ENCODE measurements around the gene PLCG2.

PLCG2 gene

DNA sequence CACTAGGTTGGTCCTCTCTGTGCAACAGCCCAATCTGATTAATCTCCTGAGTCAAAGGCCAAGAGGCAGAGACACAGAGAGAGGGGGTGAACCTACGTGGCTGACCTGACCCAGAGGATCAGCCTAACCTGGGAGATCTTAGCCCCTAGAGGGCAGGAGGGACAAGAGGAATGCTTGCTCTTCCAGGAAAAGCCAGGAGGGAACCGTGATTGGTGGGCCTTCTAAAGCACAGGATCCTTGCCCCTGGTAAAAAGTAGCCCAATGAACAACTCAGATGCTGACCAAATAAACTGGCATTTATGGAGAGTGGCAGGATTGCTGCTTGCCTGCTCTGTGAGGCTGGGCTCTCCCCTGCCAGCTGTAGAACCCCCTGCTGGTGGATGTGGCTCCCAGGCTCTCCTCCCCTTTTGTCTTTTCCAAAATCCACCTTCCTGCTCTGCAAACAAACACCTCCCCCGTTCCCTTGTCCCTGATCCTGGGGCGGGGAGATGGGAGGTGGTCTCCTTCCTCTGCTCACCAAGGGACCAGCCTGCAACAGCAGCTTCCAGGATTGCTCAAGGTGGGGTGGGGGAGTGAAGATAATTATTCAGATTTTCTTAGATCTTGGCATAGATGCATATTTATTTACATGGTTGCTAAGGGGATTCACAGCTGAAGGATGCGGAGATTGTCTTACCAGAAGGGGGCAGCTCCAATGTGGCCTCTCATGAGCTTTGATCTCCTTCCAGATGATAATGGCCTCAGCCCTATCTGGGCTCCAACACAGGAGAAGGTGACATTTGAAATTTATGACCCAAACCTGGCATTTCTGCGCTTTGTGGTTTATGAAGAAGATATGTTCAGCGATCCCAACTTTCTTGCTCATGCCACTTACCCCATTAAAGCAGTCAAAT is 160.3 kb downstream of the PLCG2 start:
- Histone ChIP-seq H2BK5ac (ENCODE audit: low read length) (no peak overlapping the region), H4K91ac (ENCODE audit: low read depth, low read length, poor library complexity) (no peak overlapping the region), H2BK120ac (ENCODE audit: low read depth, low read length) (no peak overlapping the region), H2AFZ (ENCODE audit: low read length) (no peak overlapping the region), H3K4me1 (ENCODE audit: control insufficient read depth in 2 of 2, insufficient read depth in 1 of 2, low read depth in 1 of 2, low read length in 2 of 2) (peaks cover 12 to 20% of the 10 kb centered on the region in 2 donors), H4K8ac (ENCODE audit: low read depth, low read length) (no peak overlapping the region), H3K23ac (ENCODE audit: low read depth, low read length, poor library complexity) (no peak overlapping the region), H3K4me2 (ENCODE audit: insufficient read depth, low read length, poor library complexity, severe bottlenecking) (no peak overlapping the region), H3K14ac (ENCODE audit: low read length) (no peak overlapping the region), H3K18ac (ENCODE audit: low read length) (no peak overlapping the region), H3K27ac (replicated peaks; ENCODE audit: low read length) (no peak overlapping the region), H3K27me3 (ENCODE audit: control insufficient read depth in 3 of 3, insufficient read depth in 3 of 3, low read depth in 1 of 3, low read length in 3 of 3) (peaks cover 0 to 7% (median 0%) of the 10 kb centered on the region in 3 experiments), H3K79me1 (ENCODE audit: low read depth, low read length) (no peaks in the 10 kb centered on the region), H3K9ac (ENCODE audit: low read depth, low read length, poor library complexity) (peak overlapping the region; percentile 1), H3K4me3 (ENCODE audit: low read length in 2 of 2) (no peak overlapping the region), H2AK5ac (ENCODE audit: low read depth, low read length) (no peak overlapping the region), H3K4ac (ENCODE audit: low read length) (no peak overlapping the region), H2BK12ac (ENCODE audit: low read length) (no peak overlapping the region), H3K36me3 (replicated peaks in 1 of 2; ENCODE audit: control insufficient read depth in 2 of 2, insufficient read depth in 2 of 2, low read length in 2 of 2) (no peaks in the 10 kb centered on the region), H2BK15ac (ENCODE audit: low read length) (no peak overlapping the region), H3K9me3 (replicated peaks in 1 of 2; ENCODE audit: control insufficient read depth in 2 of 2, insufficient read depth in 1 of 2, low read depth in 1 of 2, low read length in 2 of 2) (no peaks in the 10 kb centered on the region)
- DNase-seq (ENCODE audit: low spot score): no peak
- no CpG with 5 or more reads among the region's 7 CpGs for WGBS, 2 donors (ENCODE audit: extremely low coverage in 2 of 2, insufficient read length in 2 of 2, insufficient replicate concordance in 1 of 2)

GRCh38 chr16:81940781-81941560 is 161.9 kb downstream of the PLCG2 start:
- no peak overlapping the region for H3K4me2 ChIP-seq (ENCODE audit: insufficient read depth, low read length, poor library complexity, severe bottlenecking)
- no peak for DNase-seq (ENCODE audit: low spot score)
- no peak overlapping the region for H3K14ac ChIP-seq (ENCODE audit: low read length)
- no peak overlapping the region for H2BK12ac ChIP-seq (ENCODE audit: low read length)
- peaks cover 12 to 20% of the 10 kb centered on the region in 2 donors for H3K4me1 ChIP-seq (ENCODE audit: control insufficient read depth in 2 of 2, insufficient read depth in 1 of 2, low read depth in 1 of 2, low read length in 2 of 2)
- H2AFZ ChIP-seq (ENCODE audit: low read length): no peak overlapping the region
- no peaks in the 10 kb centered on the region for H3K36me3 ChIP-seq (replicated peaks in 1 of 2; ENCODE audit: control insufficient read depth in 2 of 2, insufficient read depth in 2 of 2, low read length in 2 of 2)
- H3K27me3 ChIP-seq (ENCODE audit: control insufficient read depth in 3 of 3, insufficient read depth in 3 of 3, low read depth in 1 of 3, low read length in 3 of 3): peaks cover 0 to 7% (median 0%) of the 10 kb centered on the region in 3 experiments
- no CpG with 5 or more reads among the region's 3 CpGs for WGBS, 2 donors (ENCODE audit: extremely low coverage in 2 of 2, insufficient read length in 2 of 2, insufficient replicate concordance in 1 of 2)
- H3K18ac ChIP-seq (ENCODE audit: low read length): no peak overlapping the region
- H2AK5ac ChIP-seq (ENCODE audit: low read depth, low read length): no peak overlapping the region
- no peak overlapping the region for H3K27ac ChIP-seq (replicated peaks; ENCODE audit: low read length)
- H3K9ac ChIP-seq (ENCODE audit: low read depth, low read length, poor library complexity): no peak overlapping the region
- H4K8ac ChIP-seq (ENCODE audit: low read depth, low read length): no peak overlapping the region
- H3K79me1 ChIP-seq (ENCODE audit: low read depth, low read length): no peaks in the 10 kb centered on the region
- H2BK5ac ChIP-seq (ENCODE audit: low read length): no peak overlapping the region
- no peak overlapping the region for H3K23ac ChIP-seq (ENCODE audit: low read depth, low read length, poor library complexity)
- H3K9me3 ChIP-seq (replicated peaks in 1 of 2; ENCODE audit: control insufficient read depth in 2 of 2, insufficient read depth in 1 of 2, low read depth in 1 of 2, low read length in 2 of 2): no peaks in the 10 kb centered on the region
- no peak overlapping the region for H3K4ac ChIP-seq (ENCODE audit: low read length)
- H2BK120ac ChIP-seq (ENCODE audit: low read depth, low read length): no peak overlapping the region
- no peak overlapping the region for H3K4me3 ChIP-seq (ENCODE audit: low read length in 2 of 2)
- no peak overlapping the region for H2BK15ac ChIP-seq (ENCODE audit: low read length)
- H4K91ac ChIP-seq (ENCODE audit: low read depth, low read length, poor library complexity): no peak overlapping the region

DNA sequence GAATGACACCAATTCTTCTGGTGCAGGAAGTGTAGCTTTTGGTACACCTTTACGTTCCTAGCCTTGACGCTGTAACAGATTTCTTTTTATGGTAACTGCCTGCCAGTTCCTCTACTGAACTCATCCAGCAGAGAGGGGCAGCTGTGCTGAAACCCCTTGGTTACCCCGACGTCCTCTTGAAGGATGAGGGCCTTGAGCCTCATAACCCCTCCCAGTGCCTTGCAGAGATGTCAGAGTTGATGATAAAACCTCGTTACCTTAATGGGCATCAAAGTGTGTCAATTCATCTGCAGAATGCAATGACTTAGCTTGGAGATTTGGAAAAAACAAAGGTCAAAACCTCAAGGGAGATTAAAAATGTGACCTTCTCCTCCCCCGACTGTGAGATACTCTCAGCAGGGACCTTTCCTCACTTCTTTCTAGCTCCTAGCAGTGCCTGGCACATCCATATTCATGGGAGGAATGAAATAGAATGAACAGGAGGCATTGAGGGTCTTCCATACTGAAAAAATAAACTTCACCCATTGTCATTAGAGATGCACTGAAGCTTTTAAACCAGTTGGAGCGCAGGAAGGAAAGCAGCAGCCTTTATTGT is 163.0 kb downstream of the PLCG2 start:
- no peak for DNase-seq (ENCODE audit: low spot score)
- no peak overlapping the region for H2AFZ ChIP-seq (ENCODE audit: low read length)
- H3K9me3 ChIP-seq (replicated peaks in 1 of 2; ENCODE audit: control insufficient read depth in 2 of 2, insufficient read depth in 1 of 2, low read depth in 1 of 2, low read length in 2 of 2): no peaks in the 10 kb centered on the region
- H2BK120ac ChIP-seq (ENCODE audit: low read depth, low read length): no peak overlapping the region
- H2BK5ac ChIP-seq (ENCODE audit: low read length): no peak overlapping the region
- H3K9ac ChIP-seq (ENCODE audit: low read depth, low read length, poor library complexity): no peak overlapping the region
- H3K4me3 ChIP-seq (ENCODE audit: low read length in 2 of 2): no peak overlapping the region
- no peak overlapping the region for H2AK5ac ChIP-seq (ENCODE audit: low read depth, low read length)
- H3K14ac ChIP-seq (ENCODE audit: low read length): no peak overlapping the region
- no peak overlapping the region for H4K91ac ChIP-seq (ENCODE audit: low read depth, low read length, poor library complexity)
- H3K4me2 ChIP-seq (ENCODE audit: insufficient read depth, low read length, poor library complexity, severe bottlenecking): no peak overlapping the region
- H2BK12ac ChIP-seq (ENCODE audit: low read length): no peak overlapping the region
- peaks cover 12 to 18% of the 10 kb centered on the region in 2 donors for H3K4me1 ChIP-seq (ENCODE audit: control insufficient read depth in 2 of 2, insufficient read depth in 1 of 2, low read depth in 1 of 2, low read length in 2 of 2)
- no peak overlapping the region for H3K4ac ChIP-seq (ENCODE audit: low read length)
- no peak overlapping the region for H3K23ac ChIP-seq (ENCODE audit: low read depth, low read length, poor library complexity)
- no peak overlapping the region for H2BK15ac ChIP-seq (ENCODE audit: low read length)
- no peaks in the 10 kb centered on the region for H3K36me3 ChIP-seq (replicated peaks in 1 of 2; ENCODE audit: control insufficient read depth in 2 of 2, insufficient read depth in 2 of 2, low read length in 2 of 2)
- H4K8ac ChIP-seq (ENCODE audit: low read depth, low read length): no peak overlapping the region
- H3K27me3 ChIP-seq (ENCODE audit: control insufficient read depth in 3 of 3, insufficient read depth in 3 of 3, low read depth in 1 of 3, low read length in 3 of 3): peaks cover 0 to under 1% (median 0%) of the 10 kb centered on the region in 3 experiments
- no CpG with 5 or more reads among the region's 7 CpGs for WGBS, 2 donors (ENCODE audit: extremely low coverage in 2 of 2, insufficient read length in 2 of 2, insufficient replicate concordance in 1 of 2)
- no peak overlapping the region for H3K27ac ChIP-seq (replicated peaks; ENCODE audit: low read length)
- no peaks in the 10 kb centered on the region for H3K79me1 ChIP-seq (ENCODE audit: low read depth, low read length)
- no peak overlapping the region for H3K18ac ChIP-seq (ENCODE audit: low read length)

DNA sequence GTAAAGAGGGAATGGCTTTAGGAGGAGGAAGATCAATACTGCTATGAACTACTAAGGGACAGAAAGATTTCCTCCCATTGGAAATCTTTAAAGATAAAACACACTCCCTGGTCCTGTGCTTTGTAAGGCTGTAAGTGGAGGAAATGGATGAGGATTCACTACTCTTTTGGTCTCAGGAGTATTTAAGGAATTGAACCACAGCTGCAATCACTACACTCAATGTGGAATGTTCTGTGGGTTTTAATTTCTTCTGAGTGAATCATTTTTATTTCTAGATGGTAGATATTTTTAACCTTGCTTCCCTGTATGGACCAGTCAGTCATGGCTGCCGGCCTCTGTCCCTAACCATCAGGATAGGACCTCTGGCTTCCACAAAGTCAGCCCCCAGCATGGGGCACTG is 166.6 kb downstream of the PLCG2 start:
- no peaks in the 10 kb centered on the region for H3K9me3 ChIP-seq (replicated peaks in 1 of 2; ENCODE audit: control insufficient read depth in 2 of 2, insufficient read depth in 1 of 2, low read depth in 1 of 2, low read length in 2 of 2)
- no peak overlapping the region for H3K27ac ChIP-seq (replicated peaks; ENCODE audit: low read length)
- no peak overlapping the region for H3K9ac ChIP-seq (ENCODE audit: low read depth, low read length, poor library complexity)
- H3K27me3 ChIP-seq (ENCODE audit: control insufficient read depth in 3 of 3, insufficient read depth in 3 of 3, low read depth in 1 of 3, low read length in 3 of 3): no peaks in the 10 kb centered on the region
- H3K18ac ChIP-seq (ENCODE audit: low read length): no peak overlapping the region
- H4K91ac ChIP-seq (ENCODE audit: low read depth, low read length, poor library complexity): no peak overlapping the region
- no peak overlapping the region for H3K14ac ChIP-seq (ENCODE audit: low read length)
- DNase-seq (ENCODE audit: low spot score): no peak
- peaks cover 6 to 12% of the 10 kb centered on the region in 2 donors for H3K4me1 ChIP-seq (ENCODE audit: control insufficient read depth in 2 of 2, insufficient read depth in 1 of 2, low read depth in 1 of 2, low read length in 2 of 2)
- no peak overlapping the region for H2AFZ ChIP-seq (ENCODE audit: low read length)
- H2BK12ac ChIP-seq (ENCODE audit: low read length): no peak overlapping the region
- H2AK5ac ChIP-seq (ENCODE audit: low read depth, low read length): no peak overlapping the region
- no peaks in the 10 kb centered on the region for H3K79me1 ChIP-seq (ENCODE audit: low read depth, low read length)
- no CpG with 5 or more reads among the region's 1 CpG for WGBS, 2 donors (ENCODE audit: extremely low coverage in 2 of 2, insufficient read length in 2 of 2, insufficient replicate concordance in 1 of 2)
- H3K4me3 ChIP-seq (ENCODE audit: low read length in 2 of 2): no peak overlapping the region
- H3K23ac ChIP-seq (ENCODE audit: low read depth, low read length, poor library complexity): no peak overlapping the region
- no peak overlapping the region for H2BK120ac ChIP-seq (ENCODE audit: low read depth, low read length)
- H2BK15ac ChIP-seq (ENCODE audit: low read length): no peak overlapping the region
- H3K36me3 ChIP-seq (replicated peaks in 1 of 2; ENCODE audit: control insufficient read depth in 2 of 2, insufficient read depth in 2 of 2, low read length in 2 of 2): no peaks in the 10 kb centered on the region
- no peak overlapping the region for H4K8ac ChIP-seq (ENCODE audit: low read depth, low read length)
- no peak overlapping the region for H3K4ac ChIP-seq (ENCODE audit: low read length)
- H2BK5ac ChIP-seq (ENCODE audit: low read length): no peak overlapping the region
- H3K4me2 ChIP-seq (ENCODE audit: insufficient read depth, low read length, poor library complexity, severe bottlenecking): no peak overlapping the region

Data from neuronal stem cell (in vitro differentiated cells).